Right lobe of liver (tissue), 6 donors: Measurements from ENCODE around the gene DDR2. TPM values are rescaled to one million over a fixed set of nuclear protein-coding genes. Genes with fewer than 3 reads are reported as not detected.

Experiments
- ATAC-seq, 4 donors: fragments of 200-7000 bp; cut with Tn5 transposase; one replicate each; pipeline ENCODE4 v1.9.1; 2020; ENCODE audit warnings: mild to moderate bottlenecking in 4 of 4, moderate library complexity in 4 of 4
- DNase-seq, 3 donors: peaks; one replicate each; pipeline ENCODE4 v3.0.0-alpha.2; 2020
- H3K27ac ChIP-seq, 3 donors: fragments of 200-600 bp; one replicate each; pipeline ENCODE4 v1.8.0; 2022
- H3K27me3 ChIP-seq, 2 donors: fragments of 200-600 bp; one replicate each; pipeline ENCODE4 v1.8.0; 2022
- H3K36me3 ChIP-seq, 4 donors: fragments of 200-600 bp; sonication (generic) in 1 of 4; one replicate each; pipeline versions ENCODE4 v1.5.1 to v1.8.0; 2017 to 2022; ENCODE audit warnings: control low read depth in 1 of 4
- H3K4me1 ChIP-seq, 4 donors: fragments of 200-600 bp; sonication (generic) in 1 of 4; one replicate each; pipeline versions ENCODE4 v1.5.1 to v1.8.0; 2017 to 2022; ENCODE audit warnings: control low read depth in 1 of 4
- H3K4me3 ChIP-seq, 3 donors: fragments of 200-600 bp; one replicate each; pipeline ENCODE4 v1.8.0; 2022
- H3K9me3 ChIP-seq, 4 donors: fragments of 200-600 bp; sonication (generic) in 1 of 4; one replicate each; pipeline versions ENCODE4 v1.5.1 to v1.8.0; 2017 to 2022; ENCODE audit warnings: control low read depth in 1 of 4
- POLR2A ChIP-seq: fragments of 450-650 bp; IDR thresholded peaks from one replicate; pipeline ENCODE4 v1.6.1; 2017; ENCODE audit warnings: antibody characterized with exemption, mild to moderate bottlenecking
- WGBS: methylation state at CpG from one replicate; pipeline ENCODE4 v1.1.6; 2018; ENCODE audit warnings: low coverage, low lambda C conversion rate; ENCODE audit not compliant: insufficient coverage; ENCODE audit errors: missing lambda C conversion rate; 5-methylcytosine and 5-hydroxymethylcytosine counted together
- intact Hi-C, 2 donors: fragments of 100-400 bp; cut with DNase I; formaldehyde crosslinking; loops; one replicate each; pipeline versions ENCODE4 v1.11.2 to v1.14.1; 2022
- total RNA-seq, 6 experiments: library from RNA; depleted of rRNA in 2 of 6; stranded (reverse); fragments of >200 nt in 2 of 6; fragmentation: NEBNext Ultra II Directional in 3 of 6; extraction: Animal tissue kit (Norgen Biotek cat#: 25700) in 3 of 6; gene quantifications; one replicate each; pipeline versions ENCODE4 v1.1.0 to v1.2.4, GENCODE V29; 2016 to 2023
- TF ChIP-seq, protein P1 (sequence below), 4 donors: fragments of 200-600 bp in 3 of 4; fragments of 450-650 bp in 1 of 4; IDR thresholded peaks; one replicate each; pipeline versions ENCODE4 v1.5.1 to v1.8.0; 2016 to 2022; ENCODE audit warnings: antibody characterized with exemption in 4 of 4, mild to moderate bottlenecking in 2 of 4
- donor health status: DM: no; HTN: yes; CAD: no.
- donor health status: DM: no; HTN: no; CAD: no.
- donor health status: DM: no; HTN: no; CAD: no.
- donor health status: DM: no; HTN: yes; CAD: no.
- donor health status: DM: no; HTN: yes; CAD: no.

The DDR2 gene
- total RNA-seq, 6 experiments from 2014 or later = 2.7 to 4.7 (median 3.1) TPM

DNA sequence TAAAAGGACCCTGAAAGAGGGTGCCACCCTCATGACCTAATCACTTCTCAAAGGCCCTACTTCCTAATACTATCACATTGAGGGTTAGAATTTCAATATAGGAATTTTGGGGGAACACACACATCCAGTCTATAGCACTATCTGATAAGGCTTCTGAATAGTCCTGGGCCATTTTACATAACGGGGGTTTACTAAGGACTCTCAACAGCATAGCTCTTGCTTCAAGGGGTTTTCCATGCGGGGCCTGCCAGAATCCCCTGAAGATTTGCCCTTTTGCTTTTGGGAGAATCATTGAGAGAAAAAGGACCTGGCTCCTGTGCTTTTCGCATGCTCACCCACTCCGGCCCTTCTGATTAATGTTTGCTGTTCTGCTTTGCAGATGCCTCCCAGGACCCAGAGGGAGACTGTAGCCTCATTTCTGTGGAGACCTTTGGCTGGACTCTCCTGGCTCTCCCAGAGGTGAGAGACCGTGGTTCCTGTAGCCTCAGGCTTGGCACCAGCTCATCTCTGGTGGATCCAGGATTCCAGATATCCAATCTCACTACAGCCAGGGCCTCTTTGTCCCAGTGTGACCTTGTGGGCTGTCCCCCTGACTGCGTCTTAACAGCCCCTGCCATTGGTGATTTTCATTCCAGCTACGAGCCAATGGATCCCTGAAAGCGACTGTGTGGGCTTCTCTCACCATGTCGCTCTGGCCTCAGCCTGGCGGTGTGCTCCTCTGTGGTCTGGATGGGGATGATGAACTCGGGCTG, 72.6 kb downstream of the DDR2 start:
- no peak overlapping the region for H3K4me3 ChIP-seq
- H3K27ac ChIP-seq = no peak overlapping the region
- no peaks in the 10 kb centered on the region for H3K27me3 ChIP-seq
- 69% methylated on average over 6 of the region's 11 CpGs for WGBS
- TF ChIP-seq, protein P1, sequence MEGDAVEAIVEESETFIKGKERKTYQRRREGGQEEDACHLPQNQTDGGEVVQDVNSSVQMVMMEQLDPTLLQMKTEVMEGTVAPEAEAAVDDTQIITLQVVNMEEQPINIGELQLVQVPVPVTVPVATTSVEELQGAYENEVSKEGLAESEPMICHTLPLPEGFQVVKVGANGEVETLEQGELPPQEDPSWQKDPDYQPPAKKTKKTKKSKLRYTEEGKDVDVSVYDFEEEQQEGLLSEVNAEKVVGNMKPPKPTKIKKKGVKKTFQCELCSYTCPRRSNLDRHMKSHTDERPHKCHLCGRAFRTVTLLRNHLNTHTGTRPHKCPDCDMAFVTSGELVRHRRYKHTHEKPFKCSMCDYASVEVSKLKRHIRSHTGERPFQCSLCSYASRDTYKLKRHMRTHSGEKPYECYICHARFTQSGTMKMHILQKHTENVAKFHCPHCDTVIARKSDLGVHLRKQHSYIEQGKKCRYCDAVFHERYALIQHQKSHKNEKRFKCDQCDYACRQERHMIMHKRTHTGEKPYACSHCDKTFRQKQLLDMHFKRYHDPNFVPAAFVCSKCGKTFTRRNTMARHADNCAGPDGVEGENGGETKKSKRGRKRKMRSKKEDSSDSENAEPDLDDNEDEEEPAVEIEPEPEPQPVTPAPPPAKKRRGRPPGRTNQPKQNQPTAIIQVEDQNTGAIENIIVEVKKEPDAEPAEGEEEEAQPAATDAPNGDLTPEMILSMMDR (IDR thresholded peaks at IDR 0.05) = no peak
- no peak for TF ChIP-seq POLR2A
- ATAC-seq (peak; percentile 71 to 97 (median 84)), DNase-seq (peak in 2 of 3 donors; percentile 74 to 82)
- H3K36me3 ChIP-seq = no peaks in the 10 kb centered on the region
- H3K9me3 ChIP-seq = no peaks in the 10 kb centered on the region
- intact Hi-C loops = no loop called here
- H3K4me1 ChIP-seq = peaks cover 0 to 10% (median 0%) of the 10 kb centered on the region in 4 donors

DNA sequence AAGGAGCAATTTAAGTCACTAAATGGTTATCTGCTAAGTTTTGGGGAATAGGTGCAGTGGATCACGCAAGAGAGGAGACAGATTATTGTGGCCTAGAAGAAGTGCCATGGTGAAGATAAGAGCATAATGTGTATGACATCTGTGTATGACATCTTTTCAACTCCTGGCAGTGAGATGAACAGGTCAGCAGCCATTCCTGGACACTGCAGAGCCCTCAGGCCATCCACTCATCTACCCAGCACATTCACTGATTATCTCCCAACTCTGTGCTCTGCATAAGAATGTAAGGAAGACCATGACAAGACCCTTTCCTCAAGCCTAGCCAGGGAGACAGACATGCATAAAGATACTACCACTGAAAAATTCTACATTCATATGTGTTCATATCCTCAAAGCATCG, 73.7 kb downstream of the DDR2 start:
- Histone ChIP-seq H3K4me1 (peaks cover 0 to 16% (median 0%) of the 10 kb centered on the region in 4 donors), H3K27ac (no peak overlapping the region), H3K36me3 (no peaks in the 10 kb centered on the region), H3K27me3 (no peaks in the 10 kb centered on the region), H3K9me3 (no peaks in the 10 kb centered on the region), H3K4me3 (no peak overlapping the region)
- ATAC-seq = no peak
- intact Hi-C loops = no loop called here
- WGBS = 44% methylated on average over 2 of the region's 2 CpGs
- no peak for DNase-seq
- TF ChIP-seq POLR2A = no peak
- TF ChIP-seq, protein P1 (IDR thresholded peaks at IDR 0.05) = no peak

DNA sequence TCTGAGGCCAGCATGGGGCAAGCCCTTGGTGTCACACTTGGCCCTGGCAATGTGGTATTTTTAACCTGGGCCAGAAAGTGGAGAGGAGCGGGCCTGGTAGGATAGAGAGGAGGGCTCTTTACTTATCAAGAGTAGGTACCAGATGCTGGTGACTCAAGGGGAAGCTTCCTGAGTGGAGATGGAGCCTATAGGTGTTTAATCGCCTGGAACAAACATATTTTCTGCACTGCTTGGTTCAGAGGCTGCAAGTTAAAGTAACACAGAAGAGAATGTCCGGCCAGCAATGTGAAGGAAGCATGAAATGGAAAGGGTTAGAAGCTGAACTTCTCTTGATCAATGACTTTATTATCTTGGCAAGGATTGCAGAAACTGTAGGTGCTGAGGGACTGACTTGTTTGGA, 74.3 kb downstream of the DDR2 start:
- Histone ChIP-seq H3K4me1 (peaks cover 0 to 16% (median 0%) of the 10 kb centered on the region in 4 donors), H3K27me3 (no peaks in the 10 kb centered on the region), H3K4me3 (no peak overlapping the region), H3K9me3 (no peaks in the 10 kb centered on the region), H3K27ac (no peak overlapping the region), H3K36me3 (no peaks in the 10 kb centered on the region)
- WGBS = 94% methylated on average over 3 of the region's 3 CpGs
- DNase-seq (no peak), ATAC-seq (no peak)
- intact Hi-C loops = no loop called here
- TF ChIP-seq POLR2A = no peak
- TF ChIP-seq, protein P1 (IDR thresholded peaks at IDR 0.05) = no peak

DNA sequence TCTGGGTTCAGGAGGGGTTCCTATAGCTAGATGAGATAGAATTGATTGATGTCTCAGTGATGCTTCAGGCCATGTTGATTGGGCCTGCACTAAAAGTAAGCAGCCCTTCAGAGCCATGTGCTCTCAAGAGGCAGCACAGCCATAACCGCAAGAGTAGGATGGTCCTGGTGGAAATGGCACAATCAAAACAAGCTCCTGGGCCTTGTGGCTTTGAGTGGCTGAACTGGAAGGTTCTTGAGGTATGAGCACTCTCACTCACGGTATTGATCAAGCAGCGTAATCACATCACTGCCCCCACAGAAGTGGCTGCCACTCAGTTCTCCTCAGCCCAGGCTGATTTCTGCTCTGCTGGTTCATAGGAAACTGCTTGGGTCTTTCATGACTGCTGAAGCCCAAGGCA, 76.0 kb downstream of the DDR2 start:
- DNase-seq = no peak
- no peak for TF ChIP-seq POLR2A
- TF ChIP-seq, protein P1 (IDR thresholded peaks at IDR 0.05) = no peak
- Histone ChIP-seq H3K4me3 (no peak overlapping the region), H3K27me3 (no peaks in the 10 kb centered on the region), H3K4me1 (peaks cover 0 to 16% (median 0%) of the 10 kb centered on the region in 4 donors), H3K27ac (no peak overlapping the region), H3K36me3 (no peaks in the 10 kb centered on the region), H3K9me3 (no peaks in the 10 kb centered on the region)
- intact Hi-C loops = no loop called here
- no peak for ATAC-seq
- WGBS = no CpG with 5 or more reads among the region's 3 CpGs
